Sigmoid colon (tissue), 7 donors: ENCODE measurements around the gene N4BP2. TPM values are rescaled to one million over a fixed set of nuclear protein-coding genes. Genes with fewer than 3 reads are reported as not detected.
"Not testable (repeated sequence)": the region's sequence is repeated elsewhere in the genome, so short reads cannot be mapped to it uniquely, and the experiment has no call there.

Experiments used
- DNase-seq: peaks from one replicate; pipeline ENCODE4 v3.0.0-alpha.2; 2019
- H3K27ac ChIP-seq, 4 donors: fragments of 200-600 bp; sonication (generic); one replicate each; pipeline ENCODE4 v1.5.1; 2016 to 2019; ENCODE audit warnings: mild to moderate bottlenecking in 1 of 4
- H3K27me3 ChIP-seq, 3 donors: fragments of 200-600 bp; sonication (generic); one replicate each; pipeline ENCODE4 v1.5.1; 2019; ENCODE audit warnings: mild to moderate bottlenecking in 1 of 3
- H3K36me3 ChIP-seq, 4 donors: fragments of 200-600 bp; sonication (generic); one replicate each; pipeline ENCODE4 v1.5.1; 2016 to 2019
- H3K4me1 ChIP-seq, 4 donors: fragments of 200-600 bp; sonication (generic); one replicate each; pipeline ENCODE4 v1.5.1; 2017 to 2019
- H3K4me3 ChIP-seq, 4 donors: fragments of 200-600 bp; sonication (generic); one replicate each; pipeline ENCODE4 v1.5.1; 2017 to 2019; ENCODE audit warnings: mild to moderate bottlenecking in 2 of 4, moderate library complexity in 1 of 4
- H3K9me3 ChIP-seq, 4 donors: fragments of 200-600 bp in 3 of 4; sonication (generic) in 3 of 4; one replicate each; pipeline versions ENCODE4 v1.5.1 to v1.6.1; 2013 to 2019
- CTCF ChIP-seq, 4 experiments: fragments of 450-650 bp in 3 of 4; fragments of 200-600 bp in 1 of 4; IDR thresholded peaks; one replicate each; pipeline ENCODE4 v1.5.1; 2016 to 2019; ENCODE audit warnings: antibody characterized with exemption in 4 of 4, mild to moderate bottlenecking in 3 of 4, moderate library complexity in 2 of 4
- EP300 ChIP-seq, 4 donors: sonication (generic); formaldehyde crosslinking; IDR thresholded peaks; one replicate each; pipeline ENCODE4 v1.6.1; 2017; ENCODE audit warnings: antibody characterized with exemption in 4 of 4
- POLR2A ChIP-seq, 2 donors: fragments of 450-650 bp; IDR thresholded peaks; one replicate each; pipeline ENCODE4 v1.6.1; 2016; ENCODE audit warnings: antibody characterized with exemption in 2 of 2, mild to moderate bottlenecking in 2 of 2, moderate library complexity in 2 of 2
- POLR2AphosphoS5 ChIP-seq, 4 donors: sonication (generic); formaldehyde crosslinking; IDR thresholded peaks; one replicate each; pipeline ENCODE4 v1.6.1; 2017; ENCODE audit warnings: antibody characterized with exemption in 4 of 4
- WGBS, 2 donors: extraction: QIAGEN DNeasy Blood & Tissue Kit; methylation state at CpG; one replicate each; pipeline ENCODE4 v1.1.7; 2013; 5-methylcytosine and 5-hydroxymethylcytosine counted together
- intact Hi-C: fragments of 100-400 bp; cut with DNase I; formaldehyde crosslinking; loops from one replicate; pipeline ENCODE4 v1.15.1; 2023
- polyA plus RNA-seq, 3 donors: library from polyadenylated mRNA; stranded (reverse); fragments of 200-250 nt; gene quantifications; one replicate each; pipeline ENCODE4 v1.2.3, GENCODE V29; 2013
- total RNA-seq, 4 donors: library from RNA; depleted of rRNA; stranded (reverse); fragments of >200 nt; gene quantifications; one replicate each; pipeline ENCODE4 v1.1.0, GENCODE V29; 2016
- donor health status: healthy with polysubstance abuse.
- donor health status: Bipolar disorder and iron deficiency.
- donor health status: healthy.

Gene N4BP2
- total RNA-seq (10 to 100 TPM in 1 of 4 donors, 1 to 10 TPM in 3; 7.9 to 11.9 (median 9.2) TPM), polyA plus RNA-seq (1 to 10 TPM; 1.4 to 2.7 (median 2.4) TPM)

GRCh38 chr4:40056716-40057585 is at the start of gene N4BP2:
Gene N4BP2, plus strand, starts transcription at chr4:40056850. Its CDS starts 40,491 bp downstream, at chr4:40097341.
- intact Hi-C loops, result loop anchor here (1.0 to 10.0 kb wide), 7 partner anchors 79 to 1158 kb away; partner anchors contain the start of genes APBB2, LIAS, RPL9 and SMIM14
- peak within 1 kb of the TSS; percentile 76 to 88 (median 86) for H3K4me3 ChIP-seq
- DNase-seq, result peak; percentile 89

GRCh38 chr4:40016007-40016406 is 40.6 kb upstream of the N4BP2 start:
- Histone ChIP-seq H3K4me1 (no peaks in the 10 kb centered on the region), H3K36me3 (no peaks in the 10 kb centered on the region), H3K9me3 (no peaks in the 10 kb centered on the region), H3K27me3 (no peaks in the 10 kb centered on the region), H3K27ac (no peak overlapping the region), H3K4me3 (no peak overlapping the region)
- TF ChIP-seq POLR2AphosphoS5 (IDR thresholded peaks at IDR 0.05) (no peak), CTCF (IDR thresholded peaks at IDR 0.05) (no peak), EP300 (IDR thresholded peaks at IDR 0.05) (no peak), POLR2A (IDR thresholded peaks at IDR 0.05) (no peak)
- intact Hi-C loops, result no loop called here
- WGBS, 2 donors, result 92 to 93% methylated on average over 2 of the region's 2 CpGs
- DNase-seq, result no peak

More at GRCh38 chr4:40056716-40057585, at the start of gene N4BP2:
- peaks cover 0 to 27% (median 21%) of the 10 kb centered on the region in 4 donors for H3K4me1 ChIP-seq
- H3K27ac ChIP-seq, result peak within 1 kb of the TSS; percentile 98 to 100 (median 100)
- H3K9me3 ChIP-seq, result no peaks in the 10 kb centered on the region
- 0% methylated on average over 99 of the region's 99 CpGs for WGBS, 2 donors
- H3K36me3 ChIP-seq, result no peaks in the 10 kb centered on the region
- TF ChIP-seq CTCF (IDR thresholded peaks at IDR 0.05) (peak in 3 of 4 experiments; percentile 21 to 72 (median 25)), POLR2AphosphoS5 (IDR thresholded peaks at IDR 0.05) (peak; percentile 72 to 94 (median 85)), EP300 (IDR thresholded peaks at IDR 0.05) (no peak), POLR2A (IDR thresholded peaks at IDR 0.05) (peak; percentile 70 to 73)
- H3K27me3 ChIP-seq, result no peaks in the 10 kb centered on the region

- Histone ChIP-seq H3K4me3 (no peak overlapping the region), H3K27me3 (no peaks in the 10 kb centered on the region), H3K4me1 (no peaks in the 10 kb centered on the region), H3K9me3 (no peaks in the 10 kb centered on the region), H3K36me3 (no peaks in the 10 kb centered on the region), H3K27ac (no peak overlapping the region)
- DNase-seq, result no peak
- TF ChIP-seq EP300 (IDR thresholded peaks at IDR 0.05) (no peak), POLR2AphosphoS5 (IDR thresholded peaks at IDR 0.05) (no peak), POLR2A (IDR thresholded peaks at IDR 0.05) (no peak), CTCF (IDR thresholded peaks at IDR 0.05) (no peak)
- intact Hi-C loops, result no loop called here
- 95% methylated on average over 15 of the region's 15 CpGs for WGBS, 2 donors
These were observed 36.4 kb upstream of the N4BP2 start for GRCh38 chr4:40020221-40020620.

GRCh38 chr4:40021116-40021515 is 35.5 kb upstream of the N4BP2 start:
- intact Hi-C loops, H3K27me3 ChIP-seq, DNase-seq, H3K4me3 ChIP-seq, H3K9me3 ChIP-seq, H3K27ac ChIP-seq, H3K36me3 ChIP-seq, H3K4me1 ChIP-seq: not testable (repeated sequence)
- 88 to 91% methylated on average over 7 of the region's 7 CpGs for WGBS, 2 donors

GRCh38 chr4:40024049-40024448 is 32.6 kb upstream of the N4BP2 start:
- H3K9me3 ChIP-seq, H3K4me1 ChIP-seq, H3K4me3 ChIP-seq, H3K27me3 ChIP-seq, H3K27ac ChIP-seq, DNase-seq, H3K36me3 ChIP-seq, intact Hi-C loops: not testable (repeated sequence)
- 91 to 93% methylated on average over 7 of the region's 7 CpGs for WGBS, 2 donors
